GM20000 (cell line): Measurements from ENCODE around the gene AGFG2.

Source experiments
- DNase-seq: peaks from one replicate; pipeline ENCODE4 v3.0.0; 2012; ENCODE audit warnings: low spot score
- CTCF ChIP-seq: IDR thresholded peaks from 2 replicates; pipeline ENCODE4 v1.5.1; 2012; ENCODE audit warnings: mild to moderate bottlenecking, control low read depth; ENCODE audit errors: extremely low read depth, missing control alignments

AGFG2 gene

GRCh38 chr7:100591596-100591995 is 52.6 kb downstream of the AGFG2 start:
- no peak for DNase-seq
- TF ChIP-seq CTCF: no peak

DNA sequence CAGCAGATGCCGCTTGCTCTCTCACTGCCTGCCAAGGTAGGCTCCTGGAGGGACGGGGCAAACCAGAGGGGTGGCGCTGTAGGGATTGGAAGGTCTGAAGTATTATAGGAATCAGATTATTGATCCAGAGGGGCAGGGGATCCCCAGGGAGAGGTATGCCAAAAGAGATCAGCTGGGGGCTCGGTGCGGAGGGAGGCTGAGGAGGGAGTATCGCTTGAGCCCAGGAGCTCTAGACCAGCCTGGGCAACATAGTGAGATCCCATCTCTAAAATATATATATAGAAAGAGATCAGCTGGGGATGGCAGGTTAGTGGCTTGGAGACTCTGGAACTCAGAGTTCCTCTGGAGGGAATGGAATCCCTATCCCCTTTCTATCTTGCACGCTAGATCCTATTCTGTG is 56.2 kb downstream of the AGFG2 start:
- no peak for DNase-seq
- TF ChIP-seq CTCF: no peak

DNA sequence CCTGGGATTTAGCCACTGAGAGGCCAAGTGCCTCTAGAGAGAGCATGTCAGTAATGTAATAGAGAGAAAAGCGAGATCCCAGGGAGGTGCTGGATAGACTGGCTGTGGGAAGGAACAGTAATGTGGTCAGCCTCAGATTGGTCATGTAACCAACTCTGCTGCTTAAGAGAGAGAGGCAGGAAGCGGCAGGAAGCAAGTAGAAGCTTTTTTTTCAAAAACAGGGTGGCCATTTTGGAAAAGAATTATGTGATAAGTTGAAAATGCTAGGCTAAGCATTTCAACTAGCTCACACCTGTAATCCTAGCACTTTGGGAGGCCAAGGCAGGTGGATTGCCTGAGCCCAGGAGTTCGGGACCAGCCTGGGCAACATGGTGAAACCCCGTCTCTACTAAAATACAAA is 59.4 kb downstream of the AGFG2 start:
- no peak for TF ChIP-seq CTCF
- DNase-seq: no peak

GRCh38 chr7:100599911-100600729 is 61.1 kb downstream of the AGFG2 start:
- peak; percentile 20 for TF ChIP-seq CTCF
- no peak for DNase-seq

DNA sequence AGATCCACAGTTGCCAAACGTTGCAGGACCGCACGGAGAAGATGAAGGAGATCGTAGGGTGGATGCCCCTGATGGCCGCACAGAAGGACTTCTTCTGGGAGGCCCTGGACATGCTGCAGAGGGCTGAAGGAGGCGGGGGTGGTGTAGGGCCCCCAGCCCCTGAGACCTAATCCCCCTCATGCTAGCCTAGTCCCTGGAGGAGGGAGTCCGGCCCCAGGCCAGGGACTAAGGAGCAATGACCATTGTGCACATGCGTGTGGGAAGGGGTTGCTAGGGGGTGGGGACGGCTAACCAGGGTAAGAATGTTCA is 61.7 kb downstream of the AGFG2 start:
- DNase-seq: no peak
- TF ChIP-seq CTCF: no peak

GRCh38 chr7:100602889-100603725 is 64.1 kb downstream of the AGFG2 start:
- DNase-seq: no peak
- no peak for TF ChIP-seq CTCF

GRCh38 chr7:100603726-100604027 is 64.7 kb downstream of the AGFG2 start:
- TF ChIP-seq CTCF: no peak
- DNase-seq: no peak
